ENCODE results near the gene TMPRSS6. TPM values are rescaled to one million over a fixed set of nuclear protein-coding genes. Genes with fewer than 3 reads are reported as not detected.

Gene TMPRSS6
- total RNA-seq, 2 experiments from 2014 or later, result 11.3 to 12.4 TPM

- Mint-ChIP-seq H3K27me3 (no peaks in the 10 kb centered on the region), H3K36me3 (ENCODE audit: low read depth) (peaks cover 68% of the 10 kb centered on the region), H3K4me3 (no peak overlapping the region), H3K27ac (peak overlapping the region; percentile 27), H3K9me3 (no peaks in the 10 kb centered on the region), H3K4me1 (ENCODE audit: low read depth) (peaks cover 34% of the 10 kb centered on the region)
- ATAC-seq, result peak; percentile 21
- intact Hi-C loops (cut with micrococcal nuclease), result no loop called here
- CTCF ChIA-PET, result interaction anchor here (0.8 to 1.2 kb wide), 2 partner anchors 9 to 11 kb away, joined by 3 to 4 read pairs; no protein-coding TSS in a partner anchor
- DNase-seq, result no peak
- TF ChIP-seq CTCF (IDR thresholded peaks at IDR 0.05), result no peak
- POLR2A ChIA-PET, result interaction anchor here (1.3 to 19.7 kb wide), 4 partner anchors 10 to 73 kb away, joined by 3 to 321 read pairs (median 17); partner anchors contain the start of gene IL2RB
Observed at GRCh38 chr22:37133304-37134018, 23.9 kb upstream of the TMPRSS6 start.

GRCh38 chr22:37132773-37133172 is 23.3 kb upstream of the TMPRSS6 start:
- CTCF ChIA-PET, result interaction anchor here (0.8 to 1.1 kb wide), 3 partner anchors 10 to 17 kb away, joined by 3 read pairs; partner anchors contain the start of gene IL2RB
- Mint-ChIP-seq H3K9me3 (no peaks in the 10 kb centered on the region), H3K36me3 (ENCODE audit: low read depth) (peaks cover 61% of the 10 kb centered on the region), H3K27ac (peak overlapping the region; percentile 27), H3K27me3 (no peaks in the 10 kb centered on the region), H3K4me3 (no peak overlapping the region), H3K4me1 (ENCODE audit: low read depth) (peaks cover 28% of the 10 kb centered on the region)
- DNase-seq (no peak), ATAC-seq (no peak)
- POLR2A ChIA-PET, result interaction anchor here (0.7 to 19.7 kb wide), 4 partner anchors 10 to 88 kb away, joined by 3 to 321 read pairs (median 16); partner anchors contain the start of gene IL2RB
- intact Hi-C loops (cut with micrococcal nuclease), result no loop called here
- TF ChIP-seq CTCF (IDR thresholded peaks at IDR 0.05), result no peak

GRCh38 chr22:37129866-37130441 is 20.4 kb upstream of the TMPRSS6 start:
- TF ChIP-seq CTCF (IDR thresholded peaks at IDR 0.05), result no peak
- peak overlapping the region; percentile 49 for H3K27ac Mint-ChIP-seq
- H3K27me3 Mint-ChIP-seq, result no peaks in the 10 kb centered on the region
- DNase-seq, result no peak
- no peak for ATAC-seq
- no peaks in the 10 kb centered on the region for H3K9me3 Mint-ChIP-seq
- intact Hi-C loops (cut with micrococcal nuclease), result no loop called here
- peaks cover 58% of the 10 kb centered on the region for H3K36me3 Mint-ChIP-seq (ENCODE audit: low read depth)
- peaks cover 36% of the 10 kb centered on the region for H3K4me1 Mint-ChIP-seq (ENCODE audit: low read depth)
- POLR2A ChIA-PET, result interaction anchor here (1.1 to 19.7 kb wide), 2 partner anchors 13 to 36 kb away, joined by 3 to 321 read pairs; partner anchors contain the start of gene IL2RB
- no peak overlapping the region for H3K4me3 Mint-ChIP-seq
- CTCF ChIA-PET, result no interaction called here

- DNase-seq (no peak), ATAC-seq (no peak)
- Mint-ChIP-seq H3K27ac (peak overlapping the region; percentile 38), H3K4me1 (ENCODE audit: low read depth) (peaks cover 39% of the 10 kb centered on the region), H3K27me3 (no peaks in the 10 kb centered on the region), H3K4me3 (no peak overlapping the region), H3K36me3 (ENCODE audit: low read depth) (peaks cover 50% of the 10 kb centered on the region), H3K9me3 (no peaks in the 10 kb centered on the region)
- no peak for TF ChIP-seq CTCF (IDR thresholded peaks at IDR 0.05)
- CTCF ChIA-PET, result interaction anchor here (7.5 kb wide), 1 partner anchor 70 kb away, joined by 60 read pairs; no protein-coding TSS in a partner anchor
- POLR2A ChIA-PET, result interaction anchor here (0.8 to 19.7 kb wide), 5 partner anchors 14 to 48 kb away, joined by 3 to 321 read pairs (median 19); partner anchors contain the start of gene IL2RB
- intact Hi-C loops (cut with micrococcal nuclease), result no loop called here
Observed at GRCh38 chr22:37128555-37129281, 19.2 kb upstream of the TMPRSS6 start.
